H1 (cell line): ENCODE data around the gene MDC1.

ENCODE experiments used
- CREB1 ChIP-seq: IDR thresholded peaks from 2 replicates; pipeline ENCODE4 v1.6.1; 2012; ENCODE audit warnings: inconsistent platforms
- CTCF ChIP-seq, 3 experiments: IDR thresholded peaks; 1 replicate in 2 of 3; 2 replicates in 1 of 3; pipeline versions ENCODE4 v1.5.1 to v1.6.1; 2011; ENCODE audit warnings: low read length in 3 of 3, mild to moderate bottlenecking in 3 of 3, inconsistent platforms in 2 of 3, low read depth in 1 of 3, moderate library complexity in 1 of 3; ENCODE audit not compliant: insufficient read depth in 1 of 3; ENCODE audit errors: control extremely low read depth in 1 of 3
- JUND ChIP-seq: IDR thresholded peaks from 2 replicates; pipeline ENCODE4 v1.6.1; 2011; ENCODE audit warnings: mild to moderate bottlenecking, improper control_type of control experiment, low read length

- TF ChIP-seq CTCF (IDR thresholded peaks at IDR 0.05; ENCODE audit: control extremely low read depth in 1 of 3, insufficient read depth in 1 of 3, low read depth in 1 of 3, low read length in 3 of 3) (no peak), JUND (peak; percentile 79), CREB1 (no peak)
Observed at GRCh38 chr6:30682143-30683117, 34.7 kb downstream of the MDC1 start.
